Fibroblast of lung (primary cell): ENCODE results near the gene GPR137.

Experiments
- EZH2 ChIP-seq: IDR thresholded peaks from 2 replicates; pipeline ENCODE4 v1.5.1; 2012; ENCODE audit warnings: low read length, control low read depth, mild to moderate bottlenecking; ENCODE audit errors: missing control alignments
- TF ChIP-seq, protein P1 (sequence below), 2 donors: IDR thresholded peaks in 1 of 2; conservative IDR thresholded peaks in 1 of 2; 1 replicate in 1 of 2; 2 replicates in 1 of 2; pipeline ENCODE4 v1.5.1; 2011 to 2012; ENCODE audit warnings: low read length in 2 of 2, control low read depth in 1 of 2, inconsistent platforms in 1 of 2, low read depth in 1 of 2, mild to moderate bottlenecking in 1 of 2

GRCh38 chr11:64321026-64321425, 35.4 kb downstream of the GPR137 start:
- TF ChIP-seq, protein P1, sequence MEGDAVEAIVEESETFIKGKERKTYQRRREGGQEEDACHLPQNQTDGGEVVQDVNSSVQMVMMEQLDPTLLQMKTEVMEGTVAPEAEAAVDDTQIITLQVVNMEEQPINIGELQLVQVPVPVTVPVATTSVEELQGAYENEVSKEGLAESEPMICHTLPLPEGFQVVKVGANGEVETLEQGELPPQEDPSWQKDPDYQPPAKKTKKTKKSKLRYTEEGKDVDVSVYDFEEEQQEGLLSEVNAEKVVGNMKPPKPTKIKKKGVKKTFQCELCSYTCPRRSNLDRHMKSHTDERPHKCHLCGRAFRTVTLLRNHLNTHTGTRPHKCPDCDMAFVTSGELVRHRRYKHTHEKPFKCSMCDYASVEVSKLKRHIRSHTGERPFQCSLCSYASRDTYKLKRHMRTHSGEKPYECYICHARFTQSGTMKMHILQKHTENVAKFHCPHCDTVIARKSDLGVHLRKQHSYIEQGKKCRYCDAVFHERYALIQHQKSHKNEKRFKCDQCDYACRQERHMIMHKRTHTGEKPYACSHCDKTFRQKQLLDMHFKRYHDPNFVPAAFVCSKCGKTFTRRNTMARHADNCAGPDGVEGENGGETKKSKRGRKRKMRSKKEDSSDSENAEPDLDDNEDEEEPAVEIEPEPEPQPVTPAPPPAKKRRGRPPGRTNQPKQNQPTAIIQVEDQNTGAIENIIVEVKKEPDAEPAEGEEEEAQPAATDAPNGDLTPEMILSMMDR (conservative IDR thresholded peaks at IDR 0.05 in 1 of 2, IDR thresholded peaks at IDR 0.05 in 1 of 2; ENCODE audit: low read depth in 1 of 2, low read length in 2 of 2), result no peak
- no peak for TF ChIP-seq EZH2
